ENCODE measurements around the gene RAB4B. TPM values are rescaled to one million over a fixed set of nuclear protein-coding genes. Genes with fewer than 3 reads are reported as not detected.

Gene RAB4B
- total RNA-seq, 1 experiment from 2014 or later = 9.1 TPM

DNA sequence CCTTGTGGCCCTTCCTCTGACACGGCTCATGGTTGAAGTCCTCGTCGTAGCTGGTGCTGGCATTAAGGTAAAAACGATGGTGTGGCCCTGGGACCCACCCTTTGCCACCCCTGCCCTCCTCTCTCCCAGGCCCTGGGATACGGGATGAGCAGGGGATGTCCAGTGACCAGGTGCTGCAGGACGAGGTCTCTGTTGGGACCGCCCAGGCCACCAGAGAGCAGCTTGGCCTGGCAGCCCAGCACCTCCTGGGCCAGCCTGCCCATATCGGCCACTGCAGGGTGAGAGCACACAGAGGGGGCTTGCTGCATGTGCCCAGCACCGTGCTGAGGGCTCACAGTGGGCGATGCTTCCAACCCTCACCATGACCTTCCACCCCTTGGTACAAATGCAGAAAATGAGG lies 34.1 kb upstream of the RAB4B start:
- ChIA-PET POLR2A (ENCODE audit: low non-redundant PET) (no interaction called here), CTCF (no interaction called here)
- DNase-seq (ENCODE audit: low spot score) = no peak
- H3K27ac ChIP-seq (ENCODE audit: low read depth, low read length, poor library complexity, severe bottlenecking) = no peak overlapping the region
- no peaks in the 10 kb centered on the region for H3K36me3 ChIP-seq (ENCODE audit: insufficient read depth, low read length, poor library complexity, severe bottlenecking)
- H3K27me3 ChIP-seq (replicated peaks; ENCODE audit: insufficient read depth, low read depth, low read length, poor library complexity) = no peaks in the 10 kb centered on the region
- intact Hi-C loops (cut with micrococcal nuclease; ENCODE audit: unreplicated experiment) = no loop called here
- TF ChIP-seq, protein P1, sequence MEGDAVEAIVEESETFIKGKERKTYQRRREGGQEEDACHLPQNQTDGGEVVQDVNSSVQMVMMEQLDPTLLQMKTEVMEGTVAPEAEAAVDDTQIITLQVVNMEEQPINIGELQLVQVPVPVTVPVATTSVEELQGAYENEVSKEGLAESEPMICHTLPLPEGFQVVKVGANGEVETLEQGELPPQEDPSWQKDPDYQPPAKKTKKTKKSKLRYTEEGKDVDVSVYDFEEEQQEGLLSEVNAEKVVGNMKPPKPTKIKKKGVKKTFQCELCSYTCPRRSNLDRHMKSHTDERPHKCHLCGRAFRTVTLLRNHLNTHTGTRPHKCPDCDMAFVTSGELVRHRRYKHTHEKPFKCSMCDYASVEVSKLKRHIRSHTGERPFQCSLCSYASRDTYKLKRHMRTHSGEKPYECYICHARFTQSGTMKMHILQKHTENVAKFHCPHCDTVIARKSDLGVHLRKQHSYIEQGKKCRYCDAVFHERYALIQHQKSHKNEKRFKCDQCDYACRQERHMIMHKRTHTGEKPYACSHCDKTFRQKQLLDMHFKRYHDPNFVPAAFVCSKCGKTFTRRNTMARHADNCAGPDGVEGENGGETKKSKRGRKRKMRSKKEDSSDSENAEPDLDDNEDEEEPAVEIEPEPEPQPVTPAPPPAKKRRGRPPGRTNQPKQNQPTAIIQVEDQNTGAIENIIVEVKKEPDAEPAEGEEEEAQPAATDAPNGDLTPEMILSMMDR (conservative IDR thresholded peaks at IDR 0.05; ENCODE audit: low read depth, low read length) = no peak
- TF ChIP-seq EZH2 (IDR thresholded peaks at IDR 0.05; ENCODE audit: borderline replicate concordance, low read depth, low read length, poor library complexity, severe bottlenecking) = no peak
- BruUV-seq (replicated peaks) = no TSS peak
- no peaks in the 10 kb centered on the region for H3K9me3 ChIP-seq (ENCODE audit: low read depth, low read length, poor library complexity, severe bottlenecking)
- H3K4me3 ChIP-seq (ENCODE audit: low read depth, low read length, poor library complexity, severe bottlenecking) = no peak overlapping the region
- H3K4me1 ChIP-seq (ENCODE audit: insufficient read depth, low read length, poor library complexity, severe bottlenecking) = no peaks in the 10 kb centered on the region

DNA sequence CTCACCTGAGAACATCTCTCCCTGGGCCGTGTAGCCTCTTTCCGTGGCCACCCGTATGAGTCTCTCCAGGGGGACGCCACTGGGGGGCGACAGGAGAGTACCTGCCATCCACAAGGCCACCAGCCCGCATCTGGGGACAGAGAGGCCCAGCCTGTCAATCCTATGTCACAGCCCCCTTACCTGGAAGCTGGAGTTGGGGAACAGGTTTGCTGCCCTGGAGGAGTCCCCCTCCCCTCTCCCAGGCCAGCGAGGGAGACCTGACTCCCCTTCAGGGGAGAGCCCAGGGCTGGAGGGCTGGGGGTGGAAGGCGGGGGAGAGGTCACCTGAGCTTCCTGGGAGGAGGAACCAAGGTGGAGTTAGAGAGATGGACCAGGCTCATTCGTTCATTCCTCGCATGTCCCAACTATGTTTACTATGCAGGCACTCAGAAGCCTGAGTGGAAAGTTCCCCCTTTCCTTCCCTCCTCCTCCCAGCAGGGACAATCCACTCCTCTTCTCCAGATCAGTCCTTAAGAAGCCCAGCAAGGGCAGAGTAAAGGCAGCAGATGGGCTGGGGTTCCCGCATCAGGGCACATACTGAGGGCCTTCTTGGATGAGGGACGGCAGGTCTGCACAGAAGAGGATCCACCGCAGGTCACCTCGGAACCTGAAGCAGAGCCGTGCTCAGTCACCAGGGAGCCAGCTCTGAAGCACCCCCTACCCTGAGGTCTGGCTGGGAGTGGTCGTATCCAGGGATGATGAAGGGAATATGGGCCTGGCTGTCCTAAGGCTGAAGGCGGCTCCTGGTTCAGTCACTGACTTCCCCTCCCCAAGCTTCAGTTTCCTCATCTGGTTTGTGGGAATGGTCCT lies 33.3 kb upstream of the RAB4B start:
- no peak for DNase-seq (ENCODE audit: low spot score)
- Histone ChIP-seq H3K27me3 (replicated peaks; ENCODE audit: insufficient read depth, low read depth, low read length, poor library complexity) (no peaks in the 10 kb centered on the region), H3K9me3 (ENCODE audit: low read depth, low read length, poor library complexity, severe bottlenecking) (no peaks in the 10 kb centered on the region), H3K27ac (ENCODE audit: low read depth, low read length, poor library complexity, severe bottlenecking) (peak overlapping the region; percentile 61), H3K36me3 (ENCODE audit: insufficient read depth, low read length, poor library complexity, severe bottlenecking) (no peaks in the 10 kb centered on the region), H3K4me3 (ENCODE audit: low read depth, low read length, poor library complexity, severe bottlenecking) (no peak overlapping the region), H3K4me1 (ENCODE audit: insufficient read depth, low read length, poor library complexity, severe bottlenecking) (peaks cover 5% of the 10 kb centered on the region)
- ChIA-PET POLR2A (ENCODE audit: low non-redundant PET) (interaction anchor here (0.6 kb wide), 1 partner anchor 150 kb away, joined by 3 read pairs; no protein-coding TSS in a partner anchor), CTCF (no interaction called here)
- BruUV-seq (replicated peaks) = no TSS peak
- TF ChIP-seq EZH2 (IDR thresholded peaks at IDR 0.05; ENCODE audit: borderline replicate concordance, low read depth, low read length, poor library complexity, severe bottlenecking) = no peak
- TF ChIP-seq, protein P1 (conservative IDR thresholded peaks at IDR 0.05; ENCODE audit: low read depth, low read length) = 0 out of 2 replicates have a peak, but pooled peaks have one; percentile 23
- intact Hi-C loops (cut with micrococcal nuclease; ENCODE audit: unreplicated experiment) = no loop called here

DNA sequence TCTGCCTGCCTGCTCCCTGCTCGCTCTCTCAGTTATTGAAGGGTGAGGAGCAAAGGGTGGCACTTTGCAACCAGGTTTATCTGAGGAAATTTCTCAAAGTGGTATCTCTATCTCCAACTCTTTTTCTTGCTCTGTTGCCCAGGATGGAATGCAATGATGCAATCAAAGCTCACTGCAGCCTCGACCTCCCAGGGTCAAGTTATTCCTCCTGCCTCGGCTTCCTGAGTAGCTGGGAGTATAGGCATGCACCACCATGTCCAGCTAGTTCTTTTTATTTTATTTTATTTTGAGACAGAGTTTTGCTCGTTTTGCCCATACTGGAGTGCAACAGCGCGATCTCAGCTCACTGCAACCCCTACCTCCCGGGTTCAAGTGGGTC lies 32.7 kb upstream of the RAB4B start:
- Histone ChIP-seq H3K4me1 (ENCODE audit: insufficient read depth, low read length, poor library complexity, severe bottlenecking) (peaks cover 8% of the 10 kb centered on the region), H3K27ac (ENCODE audit: low read depth, low read length, poor library complexity, severe bottlenecking) (peak overlapping the region; percentile 61), H3K9me3 (ENCODE audit: low read depth, low read length, poor library complexity, severe bottlenecking) (no peaks in the 10 kb centered on the region), H3K27me3 (replicated peaks; ENCODE audit: insufficient read depth, low read depth, low read length, poor library complexity) (no peaks in the 10 kb centered on the region), H3K36me3 (ENCODE audit: insufficient read depth, low read length, poor library complexity, severe bottlenecking) (no peaks in the 10 kb centered on the region), H3K4me3 (ENCODE audit: low read depth, low read length, poor library complexity, severe bottlenecking) (no peak overlapping the region)
- POLR2A ChIA-PET (ENCODE audit: low non-redundant PET) = no interaction called here
- BruUV-seq (replicated peaks) = no TSS peak
- intact Hi-C loops (cut with micrococcal nuclease; ENCODE audit: unreplicated experiment) = no loop called here
- CTCF ChIA-PET = no interaction called here
- DNase-seq (ENCODE audit: low spot score) = no peak
- no peak for TF ChIP-seq EZH2 (IDR thresholded peaks at IDR 0.05; ENCODE audit: borderline replicate concordance, low read depth, low read length, poor library complexity, severe bottlenecking)
- TF ChIP-seq, protein P1 (conservative IDR thresholded peaks at IDR 0.05; ENCODE audit: low read depth, low read length) = no peak
